ENCODE measurements around the gene ATRX.

GRCh38 chrX:77527233-77528001 lies 258.6 kb downstream of the ATRX start:
- TF ChIP-seq, protein P1, sequence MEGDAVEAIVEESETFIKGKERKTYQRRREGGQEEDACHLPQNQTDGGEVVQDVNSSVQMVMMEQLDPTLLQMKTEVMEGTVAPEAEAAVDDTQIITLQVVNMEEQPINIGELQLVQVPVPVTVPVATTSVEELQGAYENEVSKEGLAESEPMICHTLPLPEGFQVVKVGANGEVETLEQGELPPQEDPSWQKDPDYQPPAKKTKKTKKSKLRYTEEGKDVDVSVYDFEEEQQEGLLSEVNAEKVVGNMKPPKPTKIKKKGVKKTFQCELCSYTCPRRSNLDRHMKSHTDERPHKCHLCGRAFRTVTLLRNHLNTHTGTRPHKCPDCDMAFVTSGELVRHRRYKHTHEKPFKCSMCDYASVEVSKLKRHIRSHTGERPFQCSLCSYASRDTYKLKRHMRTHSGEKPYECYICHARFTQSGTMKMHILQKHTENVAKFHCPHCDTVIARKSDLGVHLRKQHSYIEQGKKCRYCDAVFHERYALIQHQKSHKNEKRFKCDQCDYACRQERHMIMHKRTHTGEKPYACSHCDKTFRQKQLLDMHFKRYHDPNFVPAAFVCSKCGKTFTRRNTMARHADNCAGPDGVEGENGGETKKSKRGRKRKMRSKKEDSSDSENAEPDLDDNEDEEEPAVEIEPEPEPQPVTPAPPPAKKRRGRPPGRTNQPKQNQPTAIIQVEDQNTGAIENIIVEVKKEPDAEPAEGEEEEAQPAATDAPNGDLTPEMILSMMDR (tag by site-specific recombination; IDR thresholded peaks at IDR 0.05) = no peak
- TF ChIP-seq PRDM1 (tag by site-specific recombination; IDR thresholded peaks at IDR 0.05) (no peak), ZNF23 (tag by site-specific recombination; IDR thresholded peaks at IDR 0.05; ENCODE audit: borderline replicate concordance) (no peak)
